ENCODE results near the gene TNFSF8. TPM values are rescaled to one million over a fixed set of nuclear protein-coding genes. Genes with fewer than 3 reads are reported as not detected.
A peak's percentile ranks its signal among the peaks of the same experiment; 100 is the strongest.

TNFSF8 gene
- total RNA-seq, 1 donor from 2014 or later: not detected

DNA sequence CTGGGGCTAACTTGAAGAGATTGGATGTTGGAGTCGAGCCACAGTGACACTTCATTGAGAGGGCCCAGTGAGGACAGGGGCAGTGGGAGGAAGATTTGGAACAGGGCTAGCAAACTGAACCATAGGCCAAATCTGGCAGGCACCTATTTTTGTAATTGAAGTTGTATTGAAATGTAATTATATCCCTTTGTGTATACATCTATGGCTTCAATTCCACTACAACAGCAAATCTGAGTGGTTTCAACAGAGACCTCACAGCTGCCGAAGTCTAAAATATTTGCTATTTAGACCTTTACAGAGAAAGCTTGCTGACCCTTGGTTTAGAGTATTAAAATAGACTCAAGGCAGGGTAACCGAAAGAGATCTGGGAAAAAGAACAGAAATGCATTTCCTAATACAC is 4.7 kb upstream of the TNFSF8 start:
- DNase-seq: no peak

- DNase-seq: no peak
Measured at GRCh38 chr9:114932502-114932901, 2.1 kb upstream of the TNFSF8 start.

DNA sequence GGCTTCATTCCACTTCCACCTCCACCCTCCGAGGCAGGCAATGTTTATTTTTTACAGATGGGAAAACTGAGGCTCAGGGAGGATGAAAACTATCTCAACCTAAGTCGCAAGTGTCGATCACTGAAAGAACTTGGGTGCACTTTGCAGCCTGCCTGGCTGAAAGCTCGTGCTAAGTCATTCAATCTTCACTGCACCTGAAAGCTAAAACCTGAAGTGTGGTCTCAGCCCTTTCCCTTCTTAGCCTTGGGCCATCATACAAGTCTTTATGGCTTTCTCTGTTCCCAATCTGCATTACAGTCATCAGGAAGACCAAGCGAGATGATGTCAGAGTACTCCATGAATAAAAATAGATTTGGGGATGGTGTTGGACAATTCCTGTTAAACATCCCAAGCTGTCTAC is 1.0 kb upstream of the TNFSF8 start:
- DNase-seq: no peak

- DNase-seq: no peak
Measured at GRCh38 chr9:114929201-114929600, 1.2 kb downstream of the TNFSF8 start.

DNA sequence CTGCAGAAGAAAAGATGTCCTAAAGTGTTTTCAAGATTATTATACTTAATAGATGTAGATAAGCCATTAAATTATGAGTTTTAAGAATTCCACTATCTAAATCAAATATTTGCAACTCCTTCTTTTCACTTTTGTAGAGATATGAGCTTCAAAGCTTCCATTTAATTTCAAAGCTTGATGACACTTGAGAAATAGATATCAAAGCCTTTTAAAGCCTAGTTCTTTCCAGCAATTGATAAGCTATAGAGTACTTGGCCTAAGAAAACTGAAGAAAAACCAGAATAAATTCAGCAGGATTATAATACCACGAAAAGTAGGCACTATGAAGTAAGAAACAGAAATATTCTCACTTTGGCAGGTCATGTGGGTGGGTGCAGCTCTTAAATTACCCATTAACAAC is 1.7 kb downstream of the TNFSF8 start:
- DNase-seq: no peak

DNA sequence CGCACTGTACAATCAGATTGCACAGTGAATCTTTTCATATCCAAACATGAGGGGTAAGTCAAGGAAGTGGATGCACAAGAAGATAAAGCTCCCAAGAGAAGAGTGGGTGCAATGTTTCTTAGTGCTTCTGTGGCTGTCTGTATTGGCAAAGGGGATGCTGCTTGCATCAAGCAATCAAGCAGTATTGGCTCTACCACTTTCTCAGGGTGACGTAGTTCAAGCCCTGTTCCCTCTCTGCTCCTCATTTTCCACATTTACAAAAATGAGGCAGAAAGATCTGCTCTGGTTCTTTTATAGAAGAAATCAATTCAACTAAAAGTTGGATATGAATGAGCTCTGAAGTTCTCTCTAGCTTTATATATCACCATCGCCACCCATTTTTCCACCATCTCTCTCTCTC is 2.3 kb downstream of the TNFSF8 start:
- no peak for DNase-seq

DNA sequence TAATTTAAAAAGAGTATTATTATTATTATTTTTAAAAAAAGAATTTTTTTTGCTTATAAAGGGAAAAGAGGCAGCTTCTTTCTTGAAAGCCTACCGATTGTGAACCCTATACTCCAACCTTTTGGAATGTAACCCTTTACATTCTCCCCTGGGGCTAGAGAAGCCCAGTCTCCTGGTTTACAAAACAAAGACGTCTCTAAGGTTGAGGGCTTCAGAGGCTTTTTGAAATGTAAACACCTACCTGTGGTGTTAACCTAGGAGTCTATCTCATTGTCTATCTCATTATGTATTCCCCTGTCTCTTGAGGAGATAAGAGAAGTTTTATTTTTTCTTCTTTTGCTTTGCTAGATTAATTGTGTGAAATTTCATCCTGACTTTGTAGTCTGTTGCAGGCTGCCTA is 4.7 kb downstream of the TNFSF8 start:
- no peak for DNase-seq

DNA sequence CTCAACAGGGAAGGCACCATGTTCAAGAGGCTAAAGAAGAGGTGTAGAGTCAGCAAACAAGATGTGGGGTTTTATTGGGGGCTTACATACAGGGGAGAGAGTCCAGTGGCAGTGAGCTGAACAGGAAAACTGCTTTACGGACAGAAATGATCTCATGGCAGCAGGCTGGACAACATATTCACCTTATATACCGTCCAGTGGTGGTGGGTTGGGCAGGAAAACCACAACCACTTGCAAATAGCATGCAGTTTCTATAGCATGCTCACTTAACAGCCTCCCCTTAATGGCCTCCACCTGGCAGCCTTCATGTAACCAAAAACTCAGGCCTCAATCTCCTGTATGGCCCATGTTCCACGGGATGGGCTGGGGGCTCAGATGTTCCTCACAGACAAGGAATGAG is 5.4 kb downstream of the TNFSF8 start:
- no peak for DNase-seq

- DNase-seq: no peak
Measured at GRCh38 chr9:114924327-114924726, 6.1 kb downstream of the TNFSF8 start.

GRCh38 chr9:114923918-114924317 is 6.5 kb downstream of the TNFSF8 start:
- DNase-seq: no peak

DNA sequence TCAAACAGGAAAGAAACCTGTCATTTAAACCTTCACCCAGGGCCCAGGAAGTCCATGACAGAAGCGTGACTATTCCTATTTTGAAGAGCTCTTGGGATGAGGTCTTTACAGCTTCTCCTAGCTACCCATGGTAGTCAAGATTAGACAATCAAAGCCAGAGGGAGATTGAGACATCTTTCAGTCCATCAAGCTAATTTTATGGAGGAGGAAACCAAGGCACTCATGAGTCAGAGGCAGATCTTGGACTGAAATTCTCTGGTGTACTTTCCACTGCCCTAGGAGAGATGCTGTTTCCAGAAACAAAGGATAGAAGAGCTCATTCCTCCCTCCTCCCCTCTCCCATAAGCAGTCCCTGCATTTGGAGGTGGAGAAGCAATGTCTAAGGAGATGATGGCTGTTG is 9.2 kb downstream of the TNFSF8 start:
- DNase-seq: no peak

- no peak for DNase-seq
Measured at GRCh38 chr9:114919611-114920010, 10.8 kb downstream of the TNFSF8 start.

DNA sequence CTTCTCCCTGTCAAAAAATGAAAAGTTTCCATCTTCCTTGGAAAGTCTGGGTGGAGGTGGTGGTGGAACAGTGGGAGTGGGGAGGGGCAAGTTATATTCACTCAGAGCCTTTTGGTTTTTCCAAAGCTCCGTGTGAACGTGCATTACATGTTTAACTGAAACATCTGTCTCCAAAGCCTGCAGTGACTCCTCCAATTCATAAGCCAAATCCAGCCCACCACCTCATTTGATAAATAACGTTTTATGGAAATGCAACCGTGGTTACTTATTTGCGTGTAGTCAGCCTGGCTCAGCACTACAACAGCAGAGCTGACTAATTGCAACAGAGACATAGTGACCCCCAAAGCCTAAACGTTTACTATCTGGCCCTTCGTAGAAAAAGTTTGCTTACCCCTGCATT is 13.9 kb downstream of the TNFSF8 start:
- no peak for DNase-seq

- no peak for DNase-seq
Measured at GRCh38 chr9:114914139-114914538, 16.3 kb downstream of the TNFSF8 start.

- DNase-seq: no peak
Measured at GRCh38 chr9:114913656-114914055, 16.7 kb downstream of the TNFSF8 start.

- no peak for DNase-seq
Measured at GRCh38 chr9:114913217-114913616, 17.2 kb downstream of the TNFSF8 start.

GRCh38 chr9:114911167-114911821 is 19.1 kb downstream of the TNFSF8 start:
- DNase-seq: peak; percentile 71

DNA sequence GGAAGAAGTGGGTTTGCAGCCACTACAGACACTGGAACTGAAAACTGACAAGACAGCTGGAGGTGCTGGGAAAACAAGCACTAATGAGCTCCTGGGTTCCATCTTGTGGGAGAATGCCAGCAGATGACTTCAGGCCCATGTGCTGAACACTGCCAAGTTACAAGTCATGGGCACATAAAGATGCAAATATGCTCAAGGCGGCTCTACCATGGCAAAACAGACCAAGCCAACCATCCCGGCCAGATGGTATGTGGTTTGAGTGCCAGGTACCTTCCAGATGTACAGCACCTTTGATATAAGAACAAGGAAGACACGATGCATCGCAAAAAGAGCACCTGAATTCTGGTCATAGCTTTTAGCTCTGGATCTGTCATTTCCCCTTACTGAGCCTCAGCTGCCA is 19.9 kb downstream of the TNFSF8 start:
- no peak for DNase-seq

- no peak for DNase-seq
Measured at GRCh38 chr9:114909661-114910060, 20.7 kb downstream of the TNFSF8 start.

- no peak for DNase-seq
Measured at GRCh38 chr9:114908805-114909448, 21.5 kb downstream of the TNFSF8 start.

- no peak for DNase-seq
Measured at GRCh38 chr9:114908104-114908622, 22.2 kb downstream of the TNFSF8 start.

DNA sequence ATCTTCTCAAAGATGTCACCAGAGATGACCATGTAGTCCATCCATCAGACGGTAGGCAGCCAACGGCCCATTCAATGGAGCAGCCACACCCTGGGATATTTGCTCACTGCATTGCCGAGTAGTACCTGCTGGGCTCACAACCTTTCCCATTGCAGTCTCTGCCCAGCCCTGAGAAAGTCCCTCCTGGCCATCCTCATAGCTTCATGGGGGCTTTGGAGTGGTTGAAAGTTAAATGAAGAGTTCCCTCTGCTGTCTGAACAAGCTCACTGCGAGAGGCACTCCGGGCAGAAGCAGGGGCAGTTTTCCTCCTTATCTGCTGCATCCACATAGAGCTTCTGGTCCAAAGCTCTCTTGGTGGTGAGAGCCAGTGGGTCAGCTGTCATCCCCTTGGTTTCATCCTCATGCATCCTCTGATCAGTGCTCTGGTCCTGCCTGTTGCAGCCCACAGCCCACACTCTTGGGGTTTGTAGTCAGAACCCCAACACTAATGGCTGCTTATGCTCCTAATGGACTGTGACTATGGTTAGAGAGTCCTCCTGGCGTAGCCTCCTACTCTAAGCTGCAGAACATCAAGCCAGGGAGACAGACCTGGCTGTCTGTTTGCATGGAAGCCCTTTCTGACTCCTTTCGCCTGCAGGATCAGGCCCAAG is 23.3 kb downstream of the TNFSF8 start:
- peak; percentile 85 for DNase-seq

- no peak for DNase-seq
Measured at GRCh38 chr9:114905170-114905940, 25.0 kb downstream of the TNFSF8 start.
